ENCODE measurements around the gene MIER1. TPM values are rescaled to one million over a fixed set of nuclear protein-coding genes. Genes with fewer than 3 reads are reported as not detected.

Gene MIER1
- total RNA-seq, 6 donors from 2014 or later = 16.9 to 56.4 (median 28.5) TPM

DNA sequence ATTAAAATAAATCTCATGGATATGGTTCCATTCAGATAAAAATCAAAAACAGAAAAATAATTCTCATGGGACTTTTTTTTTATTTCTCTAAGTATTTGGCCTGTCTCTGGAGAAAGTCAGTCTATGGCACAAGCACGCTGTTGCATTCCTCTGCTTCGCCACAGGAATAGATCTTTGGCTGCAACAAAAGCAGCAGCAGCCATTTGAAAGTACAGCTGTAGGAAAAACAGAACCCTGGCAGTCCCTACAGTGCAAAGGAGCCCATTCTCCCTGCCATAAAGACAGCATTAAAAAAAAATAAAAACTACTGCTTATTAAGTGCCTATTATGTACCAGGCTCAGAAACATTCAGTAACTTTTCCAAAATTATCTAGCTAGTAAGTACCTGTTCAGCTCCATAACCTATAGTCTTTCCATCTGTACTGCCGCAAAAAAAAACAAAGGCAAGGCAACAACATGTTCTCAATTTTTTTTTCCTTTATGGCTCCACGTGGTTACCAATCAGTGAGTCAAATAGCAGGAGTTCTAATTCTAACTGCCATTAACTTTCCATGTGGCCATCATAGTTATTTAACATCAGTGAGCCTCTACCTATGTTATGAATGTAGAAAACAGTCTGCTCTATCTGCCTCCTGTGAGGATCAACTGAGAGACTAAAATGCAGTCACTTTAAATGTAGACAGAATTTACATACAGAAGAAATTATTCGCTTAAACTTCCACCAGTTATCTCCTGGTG, 106.5 kb downstream of the MIER1 start:
- WGBS, 2 donors = 77 to 90% methylated on average over 5 of the region's 5 CpGs
- DNase-seq = no peak

DNA sequence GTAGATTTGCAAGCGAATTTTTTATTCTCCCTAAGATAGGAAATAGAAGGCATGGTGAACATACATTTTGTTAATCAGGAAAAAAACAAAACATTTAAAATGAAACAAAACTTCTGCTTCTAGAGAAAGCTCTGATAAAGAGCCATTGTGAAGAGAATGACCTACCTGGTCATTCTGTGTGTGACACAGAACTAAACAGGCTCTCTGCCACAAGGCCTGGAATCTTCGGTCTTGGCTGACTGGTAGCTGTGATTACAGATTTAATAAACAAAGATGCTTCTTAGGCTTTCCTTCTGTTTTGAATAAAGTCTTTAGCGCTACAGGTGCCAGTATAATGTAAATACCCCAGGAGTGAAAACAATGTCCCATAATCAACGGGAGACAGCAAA, 107.1 kb downstream of the MIER1 start:
- H3K4me3 ChIP-seq = no peak overlapping the region
- H3K9me3 ChIP-seq = no peaks in the 10 kb centered on the region
- peaks cover 0 to 7% (median 0%) of the 10 kb centered on the region in 4 donors for H3K36me3 ChIP-seq
- no peak overlapping the region for H3K27ac ChIP-seq
- DNase-seq (no peak), ATAC-seq (ENCODE audit: low FRiP score in 2 of 2) (no peak)
- H3K4me1 ChIP-seq = no peaks in the 10 kb centered on the region
- WGBS, 2 donors = 90 to 94% methylated on average over 4 of the region's 4 CpGs
- no peaks in the 10 kb centered on the region for H3K27me3 ChIP-seq
- no peak for TF ChIP-seq EP300 (IDR thresholded peaks at IDR 0.05)
- no peak for TF ChIP-seq POLR2AphosphoS5 (IDR thresholded peaks at IDR 0.05)
- no peak for TF ChIP-seq POLR2A (IDR thresholded peaks at IDR 0.05)
- TF ChIP-seq, protein P1, sequence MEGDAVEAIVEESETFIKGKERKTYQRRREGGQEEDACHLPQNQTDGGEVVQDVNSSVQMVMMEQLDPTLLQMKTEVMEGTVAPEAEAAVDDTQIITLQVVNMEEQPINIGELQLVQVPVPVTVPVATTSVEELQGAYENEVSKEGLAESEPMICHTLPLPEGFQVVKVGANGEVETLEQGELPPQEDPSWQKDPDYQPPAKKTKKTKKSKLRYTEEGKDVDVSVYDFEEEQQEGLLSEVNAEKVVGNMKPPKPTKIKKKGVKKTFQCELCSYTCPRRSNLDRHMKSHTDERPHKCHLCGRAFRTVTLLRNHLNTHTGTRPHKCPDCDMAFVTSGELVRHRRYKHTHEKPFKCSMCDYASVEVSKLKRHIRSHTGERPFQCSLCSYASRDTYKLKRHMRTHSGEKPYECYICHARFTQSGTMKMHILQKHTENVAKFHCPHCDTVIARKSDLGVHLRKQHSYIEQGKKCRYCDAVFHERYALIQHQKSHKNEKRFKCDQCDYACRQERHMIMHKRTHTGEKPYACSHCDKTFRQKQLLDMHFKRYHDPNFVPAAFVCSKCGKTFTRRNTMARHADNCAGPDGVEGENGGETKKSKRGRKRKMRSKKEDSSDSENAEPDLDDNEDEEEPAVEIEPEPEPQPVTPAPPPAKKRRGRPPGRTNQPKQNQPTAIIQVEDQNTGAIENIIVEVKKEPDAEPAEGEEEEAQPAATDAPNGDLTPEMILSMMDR (IDR thresholded peaks at IDR 0.05) = no peak

More for the DNA sequence above, 106.5 kb downstream of the MIER1 start:
- ATAC-seq (ENCODE audit: low FRiP score in 2 of 2) = no peak
- H3K9me3 ChIP-seq = no peaks in the 10 kb centered on the region
- H3K27ac ChIP-seq = no peak overlapping the region
- H3K27me3 ChIP-seq = no peaks in the 10 kb centered on the region
- peaks cover 0 to under 1% (median 0%) of the 10 kb centered on the region in 4 donors for H3K36me3 ChIP-seq
- no peak overlapping the region for H3K4me3 ChIP-seq
- H3K4me1 ChIP-seq = no peaks in the 10 kb centered on the region
- TF ChIP-seq, protein P1 (IDR thresholded peaks at IDR 0.05) = no peak
- TF ChIP-seq POLR2AphosphoS5 (IDR thresholded peaks at IDR 0.05) (no peak), POLR2A (IDR thresholded peaks at IDR 0.05) (no peak), EP300 (IDR thresholded peaks at IDR 0.05) (no peak)

Other genes with a start within 250 kb of the MIER1 start
- gene DYNLT5, start 172.5 kb upstream of the MIER1 start, total RNA-seq = 10 to 100 TPM in 2 of 6 donors, 1 to 10 TPM in 3, under 1 TPM in 1; 0.40 to 33.9 (median 5.5) TPM
- not detected for gene INSL5, start 123.7 kb upstream of the MIER1 start, total RNA-seq
- 10 to 100 TPM in 3 of 6 donors, 1 to 10 TPM in 3; 7.3 to 32.5 (median 10.3) TPM for gene DNAI4, start 134 bp upstream of the MIER1 start, total RNA-seq
- gene SLC35D1, start 129.2 kb downstream of the MIER1 start, total RNA-seq = 1 to 10 TPM; 1.4 to 8.6 (median 5.4) TPM
- 1 to 10 TPM in 3 of 6 donors, under 1 TPM in 2, not detected in 1; 0.61 to 9.2 (median 1.0) TPM for gene C1orf141, start 210.0 kb downstream of the MIER1 start, total RNA-seq
- gene IL23R, start 241.5 kb downstream of the MIER1 start, total RNA-seq = under 1 TPM in 4 of 6 donors, not detected in 2; 0.29 to 0.79 (median 0.37) TPM

All from upper lobe of left lung (tissue), 6 donors.